AG04450 (cell line): ENCODE data around the gene ARHGEF17. TPM values are rescaled to one million over a fixed set of nuclear protein-coding genes. Genes with fewer than 3 reads are reported as not detected.

Experiments used
- CTCF ChIA-PET: fragments of 300-600, 350-600 bp; formaldehyde crosslinking; extraction: SDS; loops from one replicate; lab custom pipeline; 2022; ENCODE audit warnings: antibody characterized with exemption, inconsistent platforms; lab: Charles Lee
- POLR2A ChIA-PET: fragments of 350-600 bp; formaldehyde crosslinking; extraction: SDS; loops from one replicate; lab custom pipeline; 2021; ENCODE audit warnings: antibody characterized with exemption, inconsistent platforms; lab: Yijun Ruan, JAX
- DNase-seq: peaks from one replicate; pipeline ENCODE4 v3.0.0-alpha.2; 2011; ENCODE audit warnings: low read depth, low spot score
- H3K27ac ChIP-seq: one replicate; pipeline ENCODE4 v1.5.1; 2012; ENCODE audit warnings: low read depth, low read length, control low read depth
- H3K27me3 ChIP-seq: one replicate; pipeline ENCODE4 v1.6.0; 2012; ENCODE audit warnings: low read length; ENCODE audit not compliant: control insufficient read depth, insufficient read depth
- H3K4me3 ChIP-seq: 2 replicates; pipeline ENCODE4 v1.5.1; 2011; ENCODE audit warnings: mild to moderate bottlenecking, low read depth, low read length, control low read depth
- H3K9me3 ChIP-seq: 2 replicates; pipeline ENCODE4 v1.5.1; 2012; ENCODE audit warnings: low read length; ENCODE audit not compliant: control insufficient read depth, insufficient read depth
- polyA plus RNA-seq: library from polyadenylated mRNA; depleted of rRNA; stranded (reverse); fragments of >200 nt; gene quantifications from 2 replicates; pipeline ENCODE4 v1.2.3, GENCODE V29; 2011
- TF ChIP-seq, protein P1 (sequence below): IDR thresholded peaks from 2 replicates; pipeline ENCODE4 v1.5.1; 2011; ENCODE audit warnings: low read depth, low read length, control low read depth, inconsistent platforms

Gene ARHGEF17
- polyA plus RNA-seq, 1 experiment, result 30.6 TPM

DNA sequence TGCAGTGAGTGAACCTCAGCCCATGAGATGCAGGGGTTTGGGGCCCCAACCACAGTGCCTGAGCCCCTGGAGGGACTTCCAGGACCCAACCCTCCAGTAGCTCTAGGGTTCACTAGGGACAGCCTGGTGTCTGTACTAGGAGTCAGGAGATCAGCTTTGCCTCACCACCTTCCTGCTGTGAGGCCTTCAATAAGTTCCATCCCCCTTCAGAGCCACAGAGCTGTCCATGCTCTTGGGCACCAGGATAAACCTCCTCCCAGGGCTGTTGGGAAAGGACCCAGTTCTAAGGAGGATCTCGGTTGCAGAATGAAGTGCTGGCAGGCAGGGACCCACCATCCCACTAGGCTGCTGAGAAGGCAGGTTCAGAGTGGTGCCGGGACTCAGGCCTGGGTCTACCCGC is 9.7 kb downstream of the ARHGEF17 start:
- no peaks in the 10 kb centered on the region for H3K27me3 ChIP-seq
- no peaks in the 10 kb centered on the region; the same call in 1 of the 2 replicates for H3K9me3 ChIP-seq
- ChIA-PET POLR2A (interaction anchor here (1.3 to 1.6 kb wide), 2 partner anchors 9 to 13 kb away, joined by 3 to 6 read pairs; no protein-coding TSS in a partner anchor), CTCF (interaction anchor here (1.8 to 2.3 kb wide), 3 partner anchors 11 to 33 kb away, joined by 6 to 13 read pairs (median 9); no protein-coding TSS in a partner anchor)
- DNase-seq, result no peak
- no peak overlapping the region for H3K4me3 ChIP-seq
- peak overlapping the region; percentile 3 for H3K27ac ChIP-seq
- TF ChIP-seq, protein P1, sequence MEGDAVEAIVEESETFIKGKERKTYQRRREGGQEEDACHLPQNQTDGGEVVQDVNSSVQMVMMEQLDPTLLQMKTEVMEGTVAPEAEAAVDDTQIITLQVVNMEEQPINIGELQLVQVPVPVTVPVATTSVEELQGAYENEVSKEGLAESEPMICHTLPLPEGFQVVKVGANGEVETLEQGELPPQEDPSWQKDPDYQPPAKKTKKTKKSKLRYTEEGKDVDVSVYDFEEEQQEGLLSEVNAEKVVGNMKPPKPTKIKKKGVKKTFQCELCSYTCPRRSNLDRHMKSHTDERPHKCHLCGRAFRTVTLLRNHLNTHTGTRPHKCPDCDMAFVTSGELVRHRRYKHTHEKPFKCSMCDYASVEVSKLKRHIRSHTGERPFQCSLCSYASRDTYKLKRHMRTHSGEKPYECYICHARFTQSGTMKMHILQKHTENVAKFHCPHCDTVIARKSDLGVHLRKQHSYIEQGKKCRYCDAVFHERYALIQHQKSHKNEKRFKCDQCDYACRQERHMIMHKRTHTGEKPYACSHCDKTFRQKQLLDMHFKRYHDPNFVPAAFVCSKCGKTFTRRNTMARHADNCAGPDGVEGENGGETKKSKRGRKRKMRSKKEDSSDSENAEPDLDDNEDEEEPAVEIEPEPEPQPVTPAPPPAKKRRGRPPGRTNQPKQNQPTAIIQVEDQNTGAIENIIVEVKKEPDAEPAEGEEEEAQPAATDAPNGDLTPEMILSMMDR, result no peak

DNA sequence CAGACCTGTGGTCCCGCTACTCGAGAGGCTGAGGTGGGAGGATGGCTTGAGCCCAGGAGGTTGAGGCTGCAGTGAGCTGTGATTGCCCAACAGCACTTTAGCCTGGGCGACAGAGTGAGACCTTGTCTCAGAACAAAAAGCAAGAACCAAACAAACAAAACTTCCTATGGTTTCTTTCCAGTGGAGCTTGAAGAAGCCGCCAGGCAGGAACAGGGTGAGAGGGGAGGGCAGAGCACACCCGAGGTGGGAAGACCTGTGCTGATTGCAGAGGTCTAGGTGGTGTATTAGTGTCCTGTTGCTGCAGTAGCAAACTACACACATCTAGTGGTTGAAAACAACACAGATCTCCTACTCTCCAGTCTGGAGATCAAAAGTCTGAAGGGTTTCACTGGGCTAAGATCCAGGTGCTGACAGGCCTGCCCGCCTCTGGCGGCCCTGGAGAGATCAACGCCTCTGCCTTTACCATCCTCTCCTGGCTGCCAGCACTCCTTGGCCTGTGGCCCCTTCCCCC is 10.5 kb downstream of the ARHGEF17 start:
- H3K9me3 ChIP-seq, result no peaks in the 10 kb centered on the region; the same call in 1 of the 2 replicates
- ChIA-PET POLR2A (interaction anchor here (1.6 kb wide), 1 partner anchor 10 kb away, joined by 6 read pairs; no protein-coding TSS in a partner anchor), CTCF (interaction anchor here (1.8 to 3.7 kb wide), 4 partner anchors 12 to 33 kb away, joined by 6 to 17 read pairs (median 11); no protein-coding TSS in a partner anchor)
- no peaks in the 10 kb centered on the region for H3K27me3 ChIP-seq
- no peak for DNase-seq
- no peak overlapping the region for H3K27ac ChIP-seq
- H3K4me3 ChIP-seq, result no peak overlapping the region
- TF ChIP-seq, protein P1, result no peak

DNA sequence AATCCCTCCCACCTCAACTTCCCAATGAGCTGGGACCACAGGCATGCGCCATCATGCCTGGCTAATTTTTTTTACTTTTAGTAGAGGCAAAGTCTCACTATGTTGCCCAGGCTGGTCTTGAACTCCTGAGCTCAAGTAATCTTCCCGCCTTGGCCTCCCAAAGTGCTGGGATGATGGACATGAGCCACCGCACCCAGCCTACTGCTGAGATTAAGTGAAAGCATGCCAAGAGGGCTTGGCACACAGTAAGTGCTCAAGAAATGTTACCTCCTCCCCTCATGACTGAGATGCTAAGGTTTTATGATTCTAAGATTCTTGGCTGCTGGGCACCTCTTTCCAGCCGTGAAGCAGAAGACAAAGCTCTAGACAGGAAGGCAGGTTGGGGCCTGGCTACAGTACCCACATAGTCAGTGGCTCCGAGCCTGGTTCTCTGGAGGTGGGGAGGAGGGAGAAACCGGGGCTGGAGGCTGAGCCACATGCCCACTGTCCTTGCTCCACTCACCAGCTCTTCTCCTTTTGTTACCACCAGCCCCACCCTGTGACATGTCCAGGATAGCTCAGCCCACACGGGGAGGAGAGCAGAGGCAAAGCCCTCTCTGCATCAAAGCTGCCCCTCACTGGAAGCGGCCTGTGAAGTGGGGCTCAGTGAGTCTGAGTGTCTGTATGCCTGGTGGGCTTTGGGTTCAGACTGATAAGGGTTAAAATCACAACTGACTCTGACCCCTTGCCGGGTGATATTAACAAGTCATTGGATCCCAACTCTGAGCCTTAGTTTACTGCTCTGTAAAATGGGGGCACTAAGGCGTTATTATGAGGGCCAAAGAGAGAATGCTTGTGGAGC is 12.9 kb downstream of the ARHGEF17 start:
- TF ChIP-seq, protein P1, result no peak
- DNase-seq, result no peak
- Histone ChIP-seq H3K9me3 (no peaks in the 10 kb centered on the region; the same call in 1 of the 2 replicates), H3K4me3 (no peak overlapping the region), H3K27me3 (no peaks in the 10 kb centered on the region), H3K27ac (peak overlapping the region; percentile 87)
- ChIA-PET POLR2A (interaction anchor here (0.7 to 5.7 kb wide), 2 partner anchors 8 to 12 kb away, joined by 4 to 61 read pairs; partner anchors contain the start of gene ARHGEF17), CTCF (interaction anchor here (0.7 to 3.7 kb wide), 4 partner anchors 14 to 30 kb away, joined by 3 to 17 read pairs (median 7); no protein-coding TSS in a partner anchor)

DNA sequence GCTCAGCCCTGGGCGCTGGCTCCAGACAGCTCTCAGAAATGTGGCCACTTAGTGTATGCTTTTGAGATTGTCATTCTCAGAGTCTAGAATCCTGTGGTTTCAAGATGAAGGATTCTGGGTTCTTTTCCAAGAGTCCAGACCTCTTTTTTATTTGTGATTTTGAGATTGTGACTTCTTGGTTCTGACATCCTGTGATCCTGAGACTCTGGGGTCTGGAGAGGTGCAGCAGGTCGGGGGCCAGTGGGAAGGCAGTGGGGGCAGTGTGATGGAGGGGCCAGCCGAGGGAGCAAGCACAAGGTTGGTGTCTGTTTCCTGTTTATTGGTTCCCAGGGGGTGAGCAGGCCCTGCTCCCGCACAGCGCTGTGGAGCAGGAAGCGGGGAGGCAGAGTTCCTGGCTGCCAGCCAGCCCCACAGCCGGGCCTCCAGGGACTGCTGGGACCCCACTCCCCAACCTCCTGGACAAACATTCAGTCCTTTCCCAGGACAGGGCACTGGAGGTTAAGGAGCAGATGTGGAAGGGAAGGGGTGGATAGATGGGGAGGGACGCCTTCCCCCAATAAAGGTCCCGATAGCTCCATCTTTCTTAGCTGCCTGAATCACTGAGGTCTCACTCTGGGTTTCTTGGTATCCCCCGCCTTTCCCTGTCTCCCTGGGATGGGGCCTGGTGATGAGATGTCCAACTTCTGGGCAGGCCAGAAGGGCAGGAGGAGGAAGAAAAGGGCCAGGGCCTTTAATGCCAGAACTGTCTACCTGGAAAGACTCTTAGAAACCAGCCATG is 13.7 kb downstream of the ARHGEF17 start:
- Histone ChIP-seq H3K9me3 (no peaks in the 10 kb centered on the region; the same call in 1 of the 2 replicates), H3K4me3 (no peak overlapping the region), H3K27me3 (no peaks in the 10 kb centered on the region), H3K27ac (peak overlapping the region; percentile 87)
- TF ChIP-seq, protein P1, result no peak
- ChIA-PET POLR2A (interaction anchor here (5.7 kb wide), 1 partner anchor 13 kb away, joined by 61 read pairs; the partner anchor contains the start of gene ARHGEF17), CTCF (interaction anchor here (0.7 to 3.7 kb wide), 5 partner anchors 13 to 29 kb away, joined by 3 to 18 read pairs (median 8); no protein-coding TSS in a partner anchor)
- no peak for DNase-seq
